Stimulated activated CD4-positive, alpha-beta T cell treated with anti-CD3 and anti-CD28 coated beads, TNF-alpha, amount 100 ng/mL, for 1 hour (primary cell): ENCODE data around the gene BAIAP2.

Experiments used
- DNase-seq, 3 donors: peaks; one replicate each; pipeline ENCODE4 v3.0.0-alpha.2; 2020; ENCODE audit warnings: low read depth in 3 of 3, low spot score in 1 of 3

BAIAP2 gene

GRCh38 chr17:81154961-81155360 is 120.0 kb downstream of the BAIAP2 start:
- no peak for DNase-seq

- DNase-seq, result no peak
These were observed 122.2 kb downstream of the BAIAP2 start for GRCh38 chr17:81156866-81157805.

- no peak for DNase-seq
These were observed 123.1 kb downstream of the BAIAP2 start for GRCh38 chr17:81157848-81158687.

GRCh38 chr17:81158688-81159590 is 124.0 kb downstream of the BAIAP2 start:
- DNase-seq, result no peak

- DNase-seq, result no peak
These were observed 124.8 kb downstream of the BAIAP2 start for GRCh38 chr17:81159611-81160265.

GRCh38 chr17:81160306-81160705 is 125.4 kb downstream of the BAIAP2 start:
- no peak for DNase-seq

GRCh38 chr17:81160747-81161453 is 125.9 kb downstream of the BAIAP2 start:
- no peak for DNase-seq

- DNase-seq, result no peak
These were observed 126.6 kb downstream of the BAIAP2 start for GRCh38 chr17:81161536-81161935.

GRCh38 chr17:81161972-81162371 is 127.0 kb downstream of the BAIAP2 start:
- DNase-seq, result no peak

GRCh38 chr17:81162491-81162890 is 127.5 kb downstream of the BAIAP2 start:
- DNase-seq, result no peak

- DNase-seq, result no peak
These were observed 128.2 kb downstream of the BAIAP2 start for GRCh38 chr17:81163051-81163695.

- DNase-seq, result no peak
These were observed 128.9 kb downstream of the BAIAP2 start for GRCh38 chr17:81163703-81164370.

- DNase-seq, result no peak
These were observed 129.7 kb downstream of the BAIAP2 start for GRCh38 chr17:81164371-81165245.

- DNase-seq, result no peak
These were observed 130.5 kb downstream of the BAIAP2 start, which contains the start of gene PVALEF for GRCh38 chr17:81165246-81166032. Gene PVALEF (plus strand): TSS chr17:81165507. CDS start chr17:81181227, 15,720 bp downstream.

- DNase-seq, result no peak
These were observed 131.1 kb downstream of the BAIAP2 start, which contains the start of gene AATK for GRCh38 chr17:81166033-81166492. Gene AATK (minus strand): TSS chr17:81166221. CDS start chr17:81165992, 229 bp downstream.
